HepG2 (cell line): ENCODE data around the gene FGF3. TPM values are rescaled to one million over a fixed set of nuclear protein-coding genes. Genes with fewer than 3 reads are reported as not detected.

Experiments
- ATAC-seq: fragments of 200-7000 bp; cut with Tn5 transposase; 3 replicates; pipeline ENCODE4 v1.9.1; 2020; ENCODE audit warnings: mild to moderate bottlenecking, moderate library complexity
- BruUV-seq: library from RNA; stranded (reverse); fragments of 400-500 nt; replicated peaks from 2 replicates; lab custom pipeline; 2021; lab: Mats Ljungman, UMichigan
- CTCF ChIA-PET: fragments of 300-600 bp; formaldehyde crosslinking; extraction: SDS; loops from one replicate; lab custom pipeline; 2021; ENCODE audit warnings: low total read pairs, inconsistent platforms, low intra/inter-chr PET ratio; lab: Yijun Ruan, JAX
- POLR2A ChIA-PET: fragments of 350-600 bp; sonication (Branson Sonifier 250); formaldehyde crosslinking; loops from one replicate; lab custom pipeline; 2020; ENCODE audit warnings: antibody characterized with exemption, inconsistent platforms; lab: Yijun Ruan, JAX
- DNase-seq: peaks from one replicate; pipeline ENCODE4 v3.0.0-alpha.2; 2015; ENCODE audit warnings: low spot score
- FAIRE-seq: peaks from 3 replicates; lab custom pipeline; 2011; peaks lifted over from hg19 to GRCh38; lab: Jason Lieb, UNC
- H2AFZ ChIP-seq: one replicate; pipeline ENCODE4 v1.6.1; 2011; ENCODE audit warnings: low read length, inconsistent platforms
- H3K27ac ChIP-seq: fragments of 300-600 bp; 3 replicates; pipeline ENCODE4 v1.8.0; 2011; ENCODE audit warnings: mixed run types, mild to moderate bottlenecking, mixed read lengths, low read length, inconsistent platforms; ENCODE audit not compliant: insufficient read depth; ENCODE audit errors: extremely low read length
- H3K27me3 ChIP-seq, 2 experiments: fragments of 200-600 bp in 1 of 2; 2 replicates in 1 of 2; 3 replicates in 1 of 2; pipeline versions ENCODE4 v1.6.0 to v1.8.0; 2011; ENCODE audit warnings: low read length in 2 of 2, mild to moderate bottlenecking in 2 of 2, moderate library complexity in 2 of 2, inconsistent platforms in 1 of 2; ENCODE audit not compliant: insufficient read depth in 2 of 2, control insufficient read depth in 1 of 2
- H3K36me3 ChIP-seq, 2 experiments: fragments of 200-600 bp in 1 of 2; replicated peaks in 1 of 2; 2 replicates in 1 of 2; 3 replicates in 1 of 2; pipeline versions ENCODE4 v1.5.1 to v1.8.0; 2011; ENCODE audit warnings: low read length in 2 of 2, inconsistent platforms in 1 of 2; ENCODE audit not compliant: insufficient read depth in 2 of 2, control insufficient read depth in 1 of 2
- H3K4me1 ChIP-seq: 2 replicates; pipeline ENCODE4 v1.5.1; 2012; ENCODE audit warnings: low read length, inconsistent platforms; ENCODE audit not compliant: insufficient read depth
- H3K4me2 ChIP-seq: 2 replicates; pipeline ENCODE4 v1.6.0; 2011; ENCODE audit warnings: low read depth, low read length, inconsistent platforms
- H3K4me3 ChIP-seq, 3 experiments: fragments of 200-600 bp in 1 of 3; sonication (generic), shearing (Covaris generic) in 1 of 3; replicated peaks in 1 of 3; 2 replicates each; pipeline ENCODE4 v1.5.1; 2011 to 2016; ENCODE audit warnings: low read length in 3 of 3, inconsistent platforms in 2 of 3, low read depth in 2 of 3, mild to moderate bottlenecking in 2 of 3, control low read depth in 1 of 3, mixed read lengths in 1 of 3; ENCODE audit not compliant: insufficient read depth in 1 of 3
- H3K79me2 ChIP-seq: one replicate; pipeline ENCODE4 v1.6.1; 2011; ENCODE audit warnings: low read length, inconsistent platforms; ENCODE audit not compliant: insufficient read depth
- H3K9ac ChIP-seq: 2 replicates; pipeline ENCODE4 v1.6.0; 2011; ENCODE audit warnings: mild to moderate bottlenecking, low read depth, low read length, inconsistent platforms; ENCODE audit not compliant: insufficient read depth
- H3K9me3 ChIP-seq: 2 replicates; pipeline ENCODE4 v1.5.1; 2012; ENCODE audit warnings: mild to moderate bottlenecking, low read length
- H4K20me1 ChIP-seq: 2 replicates; pipeline ENCODE4 v1.6.0; 2011; ENCODE audit warnings: inconsistent platforms, mild to moderate bottlenecking, low read length, moderate library complexity; ENCODE audit not compliant: insufficient read depth
- AHR ChIP-seq: IDR thresholded peaks from 2 replicates; pipeline ENCODE4 v1.6.1; 2018; ENCODE audit warnings: missing genetic modification reagents, missing compliant biosample characterization
- HNRNPH1 ChIP-seq: fragments of 200-400 bp; formaldehyde crosslinking; optimal IDR thresholded peaks from 2 replicates; pipeline ENCODE3; 2017; ENCODE audit warnings: mild to moderate bottlenecking, low read depth, low read length
- HNRNPL ChIP-seq: fragments of 200-400 bp; formaldehyde crosslinking; IDR thresholded peaks from 2 replicates; pipeline ENCODE4 v1.6.1; 2017; ENCODE audit warnings: mild to moderate bottlenecking, low read depth, low read length
- KDM5A ChIP-seq: fragments of 200-600 bp; sonication (generic); IDR thresholded peaks from 2 replicates; pipeline ENCODE4 v1.7.0; 2018; ENCODE audit warnings: antibody characterized with exemption, mild to moderate bottlenecking, low read length, borderline replicate concordance
- MAFF ChIP-seq: IDR thresholded peaks from 2 replicates; pipeline ENCODE4 v1.6.1; 2011; ENCODE audit warnings: low read depth, low read length, improper control_type of control experiment
- MAFK ChIP-seq, 2 experiments: IDR thresholded peaks in 1 of 2; conservative IDR thresholded peaks in 1 of 2; 2 replicates each; pipeline ENCODE4 v1.6.1; 2011; ENCODE audit warnings: improper control_type of control experiment in 2 of 2, low read length in 2 of 2
- NFKB2 ChIP-seq: sonication (generic); formaldehyde crosslinking; IDR thresholded peaks from 2 replicates; pipeline ENCODE4 v1.4.0; 2020; ENCODE audit warnings: missing genetic modification reagents, borderline replicate concordance
- NKX3-1 ChIP-seq: sonication (generic); formaldehyde crosslinking; IDR thresholded peaks from 2 replicates; pipeline ENCODE4 v1.5.0; 2020; ENCODE audit warnings: missing genetic modification reagents
- PITX1 ChIP-seq: sonication (generic); formaldehyde crosslinking; IDR thresholded peaks from 2 replicates; pipeline ENCODE4 v1.5.1; 2020; ENCODE audit warnings: mild to moderate bottlenecking, missing genetic modification reagents
- RERE ChIP-seq: IDR thresholded peaks from 2 replicates; pipeline ENCODE4 v1.6.1; 2016; ENCODE audit warnings: low read depth, missing genetic modification reagents, missing compliant biosample characterization
- TEAD3 ChIP-seq: optimal IDR thresholded peaks from 2 replicates; pipeline ENCODE3; 2016; ENCODE audit warnings: borderline replicate concordance
- ZNF629 ChIP-seq: sonication (generic); formaldehyde crosslinking; conservative IDR thresholded peaks from 2 replicates; pipeline ENCODE4 v1.5.0; 2020; ENCODE audit warnings: missing genetic modification reagents
- ZNF709 ChIP-seq: sonication (generic); formaldehyde crosslinking; IDR thresholded peaks from 2 replicates; pipeline ENCODE4 v1.5.0; 2020; ENCODE audit warnings: mild to moderate bottlenecking, missing genetic modification reagents
- ZNF816 ChIP-seq: sonication (generic); formaldehyde crosslinking; IDR thresholded peaks from 2 replicates; pipeline ENCODE4 v1.8.0; 2022; ENCODE audit warnings: missing genetic modification reagents, mild to moderate bottlenecking, borderline replicate concordance
- WGBS: methylation state at CpG from one replicate; pipeline ENCODE4 v1.1.6; 2017; ENCODE audit warnings: low lambda C conversion rate; 5-methylcytosine and 5-hydroxymethylcytosine counted together
- in situ Hi-C: cut with HindIII; loops from 2 replicates; pipeline ENCODE4 v1.10.0; 2017; ENCODE audit warnings: low pct_unique_long_range_greater_than_20kb; ENCODE audit not compliant: extremely low pct_ligation_motif_present
- intact Hi-C: fragments of 100-400 bp; cut with micrococcal nuclease; formaldehyde crosslinking; loops from one replicate; pipeline ENCODE4 v1.10.0; 2022; ENCODE audit not compliant: unreplicated experiment
- polyA plus RNA-seq, 8 experiments: library from polyadenylated mRNA; depleted of rRNA in 3 of 8; stranded (reverse) in 7 of 8; unstranded in 1 of 8; fragments of >200 nt; fragmentation: Illumina TruSeq in 4 of 8; extraction: Trizol in 4 of 8; gene quantifications; 2 replicates each; pipeline versions ENCODE4 v1.2.1 to v1.2.3, GENCODE V29; 2011 to 2016; ENCODE audit warnings: low read depth in 4 of 8, missing spikeins in 1 of 8, mixed read lengths in 1 of 8; ENCODE audit not compliant: insufficient read depth in 1 of 8
- total RNA-seq, 5 experiments: library from RNA; depleted of rRNA; stranded (reverse); fragments of >200 nt; fragmentation: Illumina TruSeq; extraction: Trizol; gene quantifications; 2 replicates each; pipeline ENCODE4 v1.2.3, GENCODE V29; 2016; ENCODE audit warnings: low read depth in 1 of 5

FGF3 gene
- total and polyA plus RNA-seq, 2 of the 13 experiments (the other 11 are each of a cell fraction or from before 2014, with no cell fraction given), result not detected

DNA sequence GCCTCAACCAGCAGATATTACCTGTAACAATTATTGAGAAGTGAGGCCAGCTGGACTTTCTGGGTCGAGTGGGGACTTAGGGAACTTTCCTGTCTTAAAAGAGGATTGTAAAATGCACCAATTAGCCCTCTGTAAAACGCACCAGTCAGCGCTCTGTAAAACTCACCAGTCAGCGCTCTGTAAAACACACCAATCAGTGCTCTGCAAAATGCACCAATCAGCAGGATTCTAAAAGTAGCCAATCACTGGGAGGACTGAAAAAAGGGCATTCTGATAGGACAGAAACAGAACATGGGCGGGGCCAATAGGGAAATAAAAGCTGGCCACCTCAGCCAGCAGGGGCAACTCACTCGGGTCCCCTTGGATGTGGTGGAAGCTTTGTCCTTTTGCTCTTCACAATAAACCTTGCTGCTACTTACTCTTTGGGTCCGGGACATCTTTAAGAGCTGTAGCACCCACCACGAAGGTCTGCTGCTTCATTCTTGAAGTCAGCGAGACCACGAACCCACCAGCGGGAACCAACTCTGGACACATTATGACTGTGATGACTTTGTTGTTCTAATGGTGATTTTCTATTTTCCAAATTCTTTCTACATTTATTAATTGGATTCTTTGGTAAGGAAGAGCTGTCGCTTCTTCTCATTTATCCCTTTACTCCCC lies 40.2 kb upstream of the FGF3 start:
- H2AFZ ChIP-seq, result no peak overlapping the region
- POLR2A ChIA-PET, result no interaction called here
- DNase-seq (no peak), FAIRE-seq (no peak), ATAC-seq (no peak)
- H3K4me3 ChIP-seq, result no peak overlapping the region
- H3K9ac ChIP-seq, result no peak overlapping the region
- H3K27me3 ChIP-seq, result peaks cover 0 to 20% of the 10 kb centered on the region in 2 experiments; a peak in 3 of 5 replicates
- BruUV-seq, result no TSS peak
- no peaks in the 10 kb centered on the region for H3K4me1 ChIP-seq
- H3K4me2 ChIP-seq, result no peak overlapping the region
- WGBS, result 76% methylated on average over 11 of the region's 12 CpGs
- H3K27ac ChIP-seq, result no peak overlapping the region
- intact Hi-C loops, result no loop called here
- no peaks in the 10 kb centered on the region for H4K20me1 ChIP-seq
- H3K36me3 ChIP-seq, result no peaks in the 10 kb centered on the region
- no peaks in the 10 kb centered on the region for H3K79me2 ChIP-seq
- no peaks in the 10 kb centered on the region for H3K9me3 ChIP-seq
- TF ChIP-seq MAFK (conservative IDR thresholded peaks at IDR 0.05 in 1 of 2, IDR thresholded peaks at IDR 0.05 in 1 of 2; ENCODE audit: low read length in 2 of 2) (peak; percentile 28 to 75), NKX3-1 (CRISPR knock-in tag) (no peak), ZNF816 (no peak), MAFF (peak; percentile 61)
- CTCF ChIA-PET, result no interaction called here
- in situ Hi-C loops, result no loop called here

- Histone ChIP-seq H3K4me3 (no peak overlapping the region), H3K4me1 (no peaks in the 10 kb centered on the region), H4K20me1 (no peaks in the 10 kb centered on the region), H3K79me2 (no peaks in the 10 kb centered on the region), H2AFZ (no peak overlapping the region), H3K9ac (no peak overlapping the region), H3K36me3 (no peaks in the 10 kb centered on the region), H3K4me2 (no peak overlapping the region), H3K9me3 (no peaks in the 10 kb centered on the region), H3K27ac (no peak overlapping the region), H3K27me3 (no peaks in the 10 kb centered on the region; a peak in 1 of 5 replicates)
- FAIRE-seq, result no peak
- ChIA-PET POLR2A (no interaction called here), CTCF (no interaction called here)
- BruUV-seq, result no TSS peak
- intact Hi-C loops, result no loop called here
- WGBS, result 63% methylated on average over 3 of the region's 3 CpGs
- in situ Hi-C loops, result no loop called here
- no peak for ATAC-seq
- DNase-seq, result no peak
- no peak for TF ChIP-seq KDM5A
- no peak for TF ChIP-seq ZNF629 (CRISPR knock-in tag)
- no peak for TF ChIP-seq PITX1
- TF ChIP-seq AHR, result no peak
- TF ChIP-seq NFKB2 (CRISPR knock-in tag), result no peak
- TF ChIP-seq HNRNPL, result no peak
- TF ChIP-seq RERE, result no peak
- TF ChIP-seq ZNF709, result no peak
- TF ChIP-seq TEAD3, result no peak
- no peak for TF ChIP-seq HNRNPH1
These were observed 36.2 kb upstream of the FGF3 start for GRCh38 chr11:69855421-69855820.
